LNCaP clone FGC (cell line): ENCODE results near the gene SLC1A3.

Experiments used
- DNase-seq: peaks from one replicate; pipeline ENCODE4 v3.0.0-alpha.2; 2011; ENCODE audit warnings: low read depth
- H3K4me3 ChIP-seq: 2 replicates; pipeline ENCODE4 v1.5.1; 2011; ENCODE audit warnings: mild to moderate bottlenecking, low read depth, low read length, control low read depth
- CTCF ChIP-seq: IDR thresholded peaks from 2 replicates; pipeline ENCODE4 v1.5.1; 2012; ENCODE audit warnings: mild to moderate bottlenecking; ENCODE audit not compliant: control insufficient read depth, insufficient read depth; ENCODE audit errors: extremely low read depth

Gene SLC1A3

GRCh38 chr5:36660397-36661049 lies 54.1 kb downstream of the SLC1A3 start:
- no peak for TF ChIP-seq CTCF
- no peak overlapping the region for H3K4me3 ChIP-seq
- DNase-seq, result no peak

- no peak for TF ChIP-seq CTCF
- no peak for DNase-seq
- H3K4me3 ChIP-seq, result no peak overlapping the region
These were observed 55.2 kb downstream of the SLC1A3 start for GRCh38 chr5:36661456-36662220.

GRCh38 chr5:36662291-36662851 lies 56.0 kb downstream of the SLC1A3 start:
- TF ChIP-seq CTCF, result no peak
- no peak overlapping the region for H3K4me3 ChIP-seq
- no peak for DNase-seq

- TF ChIP-seq CTCF, result no peak
- DNase-seq, result no peak
- no peak overlapping the region for H3K4me3 ChIP-seq
These were observed 58.4 kb downstream of the SLC1A3 start for GRCh38 chr5:36664766-36665165.

GRCh38 chr5:36665628-36666027 lies 59.2 kb downstream of the SLC1A3 start:
- TF ChIP-seq CTCF, result no peak
- no peak for DNase-seq
- H3K4me3 ChIP-seq, result no peak overlapping the region

DNA sequence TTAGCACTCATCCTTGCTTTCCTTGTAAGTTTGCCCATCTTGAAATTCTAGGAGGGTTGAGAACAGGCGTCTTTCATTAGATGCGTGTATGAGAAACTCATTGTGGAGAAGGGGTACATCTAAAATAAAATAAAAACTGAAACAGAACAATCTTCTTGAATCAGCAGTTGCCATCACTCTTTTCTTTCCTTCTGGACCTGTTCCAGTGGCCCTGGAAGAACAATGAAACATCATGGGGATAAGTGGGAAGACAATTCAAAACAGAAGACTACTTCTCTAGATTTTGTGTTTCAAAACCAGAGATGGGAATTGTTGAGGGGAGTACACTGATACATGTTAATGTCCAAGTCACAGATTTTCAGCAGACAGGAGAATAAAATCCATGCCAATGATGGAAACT lies 59.9 kb downstream of the SLC1A3 start:
- H3K4me3 ChIP-seq, result no peak overlapping the region
- no peak for TF ChIP-seq CTCF
- DNase-seq, result no peak

DNA sequence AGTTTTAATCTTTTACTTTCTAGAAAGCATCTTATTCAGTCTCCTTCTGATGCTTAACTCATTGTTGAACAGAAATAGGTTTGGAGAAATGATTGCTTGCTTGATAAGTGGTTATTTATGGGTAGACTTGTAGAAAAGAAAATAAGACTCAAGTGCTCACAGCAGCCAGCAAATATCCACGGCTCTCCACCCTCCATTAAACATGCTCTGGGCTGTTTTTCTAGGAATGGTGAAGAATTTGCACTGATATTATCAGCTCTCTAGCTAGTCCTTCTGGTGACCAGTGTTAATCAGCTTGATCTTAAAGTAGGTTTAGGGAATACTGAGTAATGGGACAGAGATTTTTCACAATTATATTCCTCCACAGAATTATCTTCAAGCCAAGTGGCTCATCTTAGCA lies 60.6 kb downstream of the SLC1A3 start:
- DNase-seq, result no peak
- no peak for TF ChIP-seq CTCF
- H3K4me3 ChIP-seq, result no peak overlapping the region
